OCI-LY1 (cell line): ENCODE measurements around the gene JCAD.

Experiments
- H2AFZ ChIP-seq: fragments of 200-600 bp; sonication (generic), shearing (Covaris generic); 2 replicates; pipeline ENCODE4 v1.6.0; 2014; ENCODE audit warnings: antibody characterized with exemption, mild to moderate bottlenecking, low read length
- H3F3A ChIP-seq: fragments of 200-600 bp; sonication (generic), shearing (Covaris generic); 2 replicates; pipeline ENCODE4 v1.6.0; 2014; ENCODE audit warnings: mild to moderate bottlenecking, antibody characterized with exemption, low read length, moderate library complexity; ENCODE audit not compliant: insufficient read depth
- H3K27ac ChIP-seq: fragments of 200-600 bp; sonication (generic); 2 replicates; pipeline ENCODE4 v1.5.1; 2014; ENCODE audit warnings: low read length, mixed run types, mild to moderate bottlenecking, low read depth; ENCODE audit not compliant: poor library complexity, severe bottlenecking
- H3K27me3 ChIP-seq: fragments of 200-600 bp; sonication (generic); 2 replicates; pipeline ENCODE4 v1.6.0; 2014; ENCODE audit warnings: antibody characterized with exemption, mild to moderate bottlenecking, low read length, moderate library complexity; ENCODE audit not compliant: insufficient read depth
- H3K36me3 ChIP-seq: fragments of 200-600 bp; sonication (generic); 2 replicates; pipeline ENCODE4 v1.6.1; 2014; ENCODE audit warnings: mild to moderate bottlenecking, antibody characterized with exemption, low read length, moderate library complexity, mixed read lengths; ENCODE audit not compliant: insufficient read depth
- H3K4me1 ChIP-seq: fragments of 200-600 bp; sonication (generic); 2 replicates; pipeline ENCODE4 v1.5.1; 2014; ENCODE audit warnings: mild to moderate bottlenecking, low read length, moderate library complexity; ENCODE audit not compliant: insufficient read depth, severe bottlenecking
- H3K4me2 ChIP-seq: fragments of 200-600 bp; sonication (generic), shearing (Covaris generic); 2 replicates; pipeline ENCODE4 v1.6.1; 2014; ENCODE audit warnings: low read length
- H3K4me3 ChIP-seq: fragments of 200-600 bp; sonication (generic); 2 replicates; pipeline ENCODE4 v1.5.1; 2014; ENCODE audit warnings: low read length, low read depth, mild to moderate bottlenecking, mixed read lengths; ENCODE audit not compliant: poor library complexity, severe bottlenecking
- H3K79me2 ChIP-seq: fragments of 200-600 bp; shearing (Covaris generic); 2 replicates; pipeline ENCODE4 v1.6.1; 2016; ENCODE audit warnings: mixed run types, low read length, mixed read lengths; ENCODE audit not compliant: insufficient read depth
- H3K9ac ChIP-seq: fragments of 200-600 bp; sonication (generic), shearing (Covaris generic); 2 replicates; pipeline ENCODE4 v1.6.1; 2014; ENCODE audit warnings: mild to moderate bottlenecking, low read length, mixed read lengths
- H3K9me2 ChIP-seq: fragments of 200-600 bp; sonication (generic), shearing (Covaris generic); 2 replicates; pipeline ENCODE4 v1.6.1; 2014; ENCODE audit warnings: low read depth, mild to moderate bottlenecking, low read length, mixed read lengths
- H3K9me3 ChIP-seq: fragments of 200-600 bp; shearing (Covaris generic); 2 replicates; pipeline ENCODE4 v1.6.1; 2014; ENCODE audit warnings: low read length, mixed read lengths
- H4K20me1 ChIP-seq: fragments of 200-600 bp; sonication (generic), shearing (Covaris generic); 2 replicates; pipeline ENCODE4 v1.6.0; 2016; ENCODE audit warnings: mild to moderate bottlenecking, low read length; ENCODE audit not compliant: insufficient read depth
- CTCF ChIP-seq: fragments of 200-600 bp; sonication (generic), shearing (Covaris generic); IDR thresholded peaks from 2 replicates; pipeline ENCODE4 v1.5.1; 2017; ENCODE audit warnings: mild to moderate bottlenecking, antibody characterized with exemption, low read length, moderate library complexity, mixed read lengths
- EZH2 ChIP-seq: fragments of 200-600 bp; sonication (generic), shearing (Covaris generic); IDR thresholded peaks from 2 replicates; pipeline ENCODE4 v1.8.0; 2017; ENCODE audit warnings: borderline replicate concordance, mixed run types, mild to moderate bottlenecking, antibody characterized with exemption, low read length, moderate library complexity, mixed read lengths

Gene JCAD

GRCh38 chr10:29970576-29970975 lies 88.8 kb downstream of the JCAD start:
- TF ChIP-seq EZH2 (no peak), CTCF (no peak)
- no peak overlapping the region for H3K9ac ChIP-seq
- H2AFZ ChIP-seq, result no peak overlapping the region
- no peak overlapping the region for H3K27ac ChIP-seq
- no peaks in the 10 kb centered on the region for H3K4me1 ChIP-seq
- H3K36me3 ChIP-seq, result no peaks in the 10 kb centered on the region
- no peak overlapping the region for H3K4me2 ChIP-seq
- H3K4me3 ChIP-seq, result no peak overlapping the region
- H3K9me3 ChIP-seq, result no peaks in the 10 kb centered on the region
- no peaks in the 10 kb centered on the region for H3K79me2 ChIP-seq
- H3K9me2 ChIP-seq, result no peaks in the 10 kb centered on the region
- H3K27me3 ChIP-seq, result no peaks in the 10 kb centered on the region
- H4K20me1 ChIP-seq, result no peaks in the 10 kb centered on the region
- H3F3A ChIP-seq, result no peaks in the 10 kb centered on the region

GRCh38 chr10:29970012-29970396 lies 89.4 kb downstream of the JCAD start:
- Histone ChIP-seq H3K36me3 (no peaks in the 10 kb centered on the region), H3K4me1 (no peaks in the 10 kb centered on the region), H3K27ac (no peak overlapping the region), H3K9ac (no peak overlapping the region), H3K9me2 (no peaks in the 10 kb centered on the region), H3K4me2 (no peak overlapping the region), H3K79me2 (no peaks in the 10 kb centered on the region), H3F3A (no peaks in the 10 kb centered on the region), H2AFZ (no peak overlapping the region), H3K4me3 (no peak overlapping the region), H3K27me3 (no peaks in the 10 kb centered on the region), H4K20me1 (no peaks in the 10 kb centered on the region), H3K9me3 (no peaks in the 10 kb centered on the region)
- no peak for TF ChIP-seq CTCF
- TF ChIP-seq EZH2, result no peak

- H3K9ac ChIP-seq, result no peak overlapping the region
- no peaks in the 10 kb centered on the region for H3K27me3 ChIP-seq
- H4K20me1 ChIP-seq, result no peaks in the 10 kb centered on the region
- H3K36me3 ChIP-seq, result no peaks in the 10 kb centered on the region
- H3K4me2 ChIP-seq, result no peak overlapping the region
- no peak overlapping the region for H3K27ac ChIP-seq
- no peaks in the 10 kb centered on the region for H3K9me2 ChIP-seq
- H2AFZ ChIP-seq, result no peak overlapping the region
- no peaks in the 10 kb centered on the region for H3F3A ChIP-seq
- no peak for TF ChIP-seq CTCF
- no peak for TF ChIP-seq EZH2
- H3K79me2 ChIP-seq, result no peaks in the 10 kb centered on the region
- H3K9me3 ChIP-seq, result no peaks in the 10 kb centered on the region
- no peak overlapping the region for H3K4me3 ChIP-seq
- no peaks in the 10 kb centered on the region for H3K4me1 ChIP-seq
Observed at GRCh38 chr10:29969255-29970011, 90.0 kb downstream of the JCAD start.
